Measurements from ENCODE around the gene CD58.

GRCh38 chr1:116482490-116482889 is 88.3 kb downstream of the CD58 start:
- TF ChIP-seq CTCF (IDR thresholded peaks at IDR 0.05) = no peak
- TF ChIP-seq ZNF121 (CRISPR knock-in tag; IDR thresholded peaks at IDR 0.05) = no peak
- TF ChIP-seq USF2 (CRISPR knock-in tag; IDR thresholded peaks at IDR 0.05) = no peak
- TF ChIP-seq TEAD4 (CRISPR knock-in tag; IDR thresholded peaks at IDR 0.05) = no peak
- TF ChIP-seq ETV6 (CRISPR knock-in tag; IDR thresholded peaks at IDR 0.05) = no peak
- no peak for TF ChIP-seq NR2C2 (CRISPR knock-in tag; IDR thresholded peaks at IDR 0.05)
- TF ChIP-seq JUN (CRISPR knock-in tag; IDR thresholded peaks at IDR 0.05) = no peak
- TF ChIP-seq CREB1 (CRISPR knock-in tag; IDR thresholded peaks at IDR 0.05) = no peak
- TF ChIP-seq NFATC4 (CRISPR knock-in tag; IDR thresholded peaks at IDR 0.05) = no peak
- no peak for TF ChIP-seq ZNF263 (CRISPR knock-in tag; IDR thresholded peaks at IDR 0.05; ENCODE audit: low read depth)
- TF ChIP-seq NR3C1 (CRISPR knock-in tag; conservative IDR thresholded peaks at IDR 0.05; ENCODE audit: low read depth) = no peak
- TF ChIP-seq USF1 (CRISPR knock-in tag; IDR thresholded peaks at IDR 0.05) = no peak
- TF ChIP-seq PREB (CRISPR knock-in tag; IDR thresholded peaks at IDR 0.05; ENCODE audit: borderline replicate concordance) = no peak
- no peak for TF ChIP-seq MAX (CRISPR knock-in tag; IDR thresholded peaks at IDR 0.05)
